HUES64 (cell line): Measurements from ENCODE around the gene AFF1.

Experiments
- H3K27ac ChIP-seq: 2 replicates; pipeline ENCODE4 v1.7.0; 2013; ENCODE audit warnings: low read depth, low read length, inconsistent platforms
- H3K27me3 ChIP-seq: 2 replicates; pipeline ENCODE4 v1.6.1; 2013; ENCODE audit warnings: mild to moderate bottlenecking, low read length; ENCODE audit not compliant: insufficient read depth
- H3K36me3 ChIP-seq: 2 replicates; pipeline ENCODE4 v1.6.1; 2013; ENCODE audit warnings: mild to moderate bottlenecking, low read length; ENCODE audit not compliant: insufficient read depth
- H3K4me1 ChIP-seq: 2 replicates; pipeline ENCODE4 v1.6.1; 2013; ENCODE audit warnings: mild to moderate bottlenecking, low read length, moderate library complexity; ENCODE audit not compliant: insufficient read depth
- H3K4me3 ChIP-seq: 2 replicates; pipeline ENCODE4 v1.5.1; 2013; ENCODE audit warnings: mild to moderate bottlenecking, low read length, moderate library complexity
- H3K9ac ChIP-seq: 2 replicates; pipeline ENCODE4 v1.6.1; 2013; ENCODE audit warnings: mild to moderate bottlenecking, low read depth, low read length
- H3K9me3 ChIP-seq: 2 replicates; pipeline ENCODE4 v1.6.1; 2013; ENCODE audit warnings: low read depth, low read length; ENCODE audit not compliant: insufficient read depth
- WGBS: fragments of 150-250, 120-280 bp; methylation state at CpG from one replicate; pipeline ENCODE4 v1.1.7; 2013; ENCODE audit warnings: missing lambda C conversion rate; 5-methylcytosine and 5-hydroxymethylcytosine counted together

Gene AFF1

GRCh38 chr4:87090305-87090704 lies 155.5 kb downstream of the AFF1 start:
- Histone ChIP-seq H3K36me3 (peaks cover 37% of the 10 kb centered on the region), H3K4me1 (0 out of 2 replicates have a peak, but pooled peaks cover 12% of the 10 kb centered on the region), H3K27me3 (no peaks in the 10 kb centered on the region), H3K9me3 (no peaks in the 10 kb centered on the region), H3K27ac (no peak overlapping the region), H3K9ac (no peak overlapping the region), H3K4me3 (no peak overlapping the region)
- WGBS = no CpG with 5 or more reads among the region's 3 CpGs

DNA sequence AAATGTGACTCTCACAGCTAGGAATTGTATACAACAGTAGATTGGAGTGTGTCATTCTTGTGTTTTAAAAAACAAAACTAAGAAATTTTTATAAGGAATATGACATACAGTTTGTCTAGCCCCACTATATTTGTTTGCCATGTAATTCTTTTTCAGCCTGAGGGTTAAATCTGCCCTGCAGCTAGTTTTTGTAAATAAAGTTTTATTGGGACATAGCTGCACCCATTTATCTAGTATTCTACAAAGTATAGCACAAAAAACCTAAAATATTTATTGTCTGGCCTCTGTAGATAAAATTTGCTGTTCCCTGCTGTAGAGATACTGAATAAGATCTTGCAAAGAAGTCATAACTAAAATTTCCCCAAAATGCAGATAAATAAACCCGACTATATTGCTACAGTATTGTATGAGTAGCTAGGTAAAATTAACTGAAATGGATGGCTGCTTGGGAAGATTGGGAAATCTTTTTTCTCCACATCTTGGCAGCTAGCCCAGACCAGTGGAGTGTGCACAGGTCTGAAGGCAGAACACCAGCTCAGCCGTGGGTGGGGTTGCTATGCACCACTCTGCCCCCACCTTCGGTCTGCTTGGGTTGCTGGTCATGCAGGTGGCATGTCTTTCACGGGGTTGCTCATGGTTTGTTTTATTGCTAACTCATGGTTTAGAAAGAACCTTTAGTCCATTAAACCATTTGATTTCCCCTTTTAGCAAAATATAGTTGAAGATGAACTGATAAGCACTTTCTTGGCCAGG lies 157.8 kb downstream of the AFF1 start:
- 96% methylated on average over 3 of the region's 4 CpGs for WGBS
- Histone ChIP-seq H3K9ac (no peak overlapping the region), H3K9me3 (no peaks in the 10 kb centered on the region), H3K4me3 (no peak overlapping the region), H3K4me1 (peaks cover 14% of the 10 kb centered on the region), H3K27me3 (no peaks in the 10 kb centered on the region), H3K36me3 (peaks cover 32% of the 10 kb centered on the region), H3K27ac (no peak overlapping the region)

DNA sequence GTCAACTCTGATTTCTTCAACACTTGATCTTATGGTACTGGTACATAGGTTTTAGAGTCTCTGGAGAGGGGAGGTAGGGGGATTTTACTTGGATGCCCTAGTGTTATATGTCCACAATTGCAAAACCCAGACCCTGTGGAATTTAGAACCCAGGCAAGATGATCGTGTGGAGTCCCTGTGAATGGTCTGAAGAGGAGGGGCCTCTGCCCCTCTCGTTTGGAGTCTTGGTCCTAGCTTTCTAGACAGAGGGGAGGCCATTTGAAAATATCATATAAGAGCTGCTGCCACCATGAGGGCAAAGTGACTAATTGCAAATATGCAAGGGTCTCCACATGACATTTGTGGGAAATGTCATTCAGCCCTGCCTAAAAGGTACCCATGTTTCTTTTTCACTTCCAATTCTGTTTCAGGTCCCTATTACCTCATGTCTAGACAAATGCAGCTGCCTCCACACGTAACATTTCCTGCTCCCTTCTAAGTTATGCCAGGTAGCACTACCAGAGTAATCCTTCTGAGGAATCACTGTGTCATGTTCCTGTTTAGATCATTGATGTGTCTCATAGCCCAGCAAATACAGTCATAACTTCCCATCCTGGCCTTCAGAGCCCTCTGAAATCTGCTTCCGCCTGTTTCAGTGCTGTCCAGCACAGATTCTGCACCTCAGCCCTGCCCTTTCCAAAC lies 158.8 kb downstream of the AFF1 start:
- Histone ChIP-seq H3K27ac (no peak overlapping the region), H3K27me3 (no peaks in the 10 kb centered on the region), H3K4me1 (peaks cover 14% of the 10 kb centered on the region), H3K36me3 (peaks cover 32% of the 10 kb centered on the region), H3K9me3 (no peaks in the 10 kb centered on the region), H3K9ac (no peak overlapping the region), H3K4me3 (no peak overlapping the region)
- WGBS = 58% methylated on average over 4 of the region's 4 CpGs

- Histone ChIP-seq H3K36me3 (peaks cover 22% of the 10 kb centered on the region), H3K4me1 (peaks cover 34% of the 10 kb centered on the region)
Observed at GRCh38 chr4:87097075-87097474, 162.3 kb downstream of the AFF1 start.

DNA sequence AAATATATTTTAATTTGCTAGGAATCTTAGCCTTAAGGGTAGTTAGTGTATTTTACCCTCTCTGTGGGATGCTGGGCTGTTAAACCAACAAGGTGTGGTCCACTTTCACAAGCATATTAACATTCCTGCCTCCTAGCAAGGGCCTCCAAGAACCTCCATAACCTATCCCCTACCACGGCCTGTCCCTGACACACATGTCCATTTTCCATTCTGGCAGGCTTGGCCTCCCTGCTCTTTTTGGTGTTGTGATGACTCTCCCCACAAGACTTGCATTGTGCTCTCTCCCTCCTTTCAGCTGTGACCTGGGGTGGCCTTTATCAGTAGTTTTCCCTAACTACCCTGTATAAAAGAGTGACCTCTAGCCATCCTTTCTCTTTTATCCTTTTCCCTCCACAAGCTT lies 165.4 kb downstream of the AFF1 start:
- 41% methylated on average over 1 of the region's 1 CpG for WGBS
- H3K27ac ChIP-seq = no peak overlapping the region

More at GRCh38 chr4:87097075-87097474, 162.3 kb downstream of the AFF1 start:
- Histone ChIP-seq H3K27me3 (no peaks in the 10 kb centered on the region), H3K27ac (peak overlapping the region; percentile 51; the same call in 1 of the 2 replicates), H3K9me3 (no peaks in the 10 kb centered on the region), H3K4me3 (no peak overlapping the region), H3K9ac (no peak overlapping the region)
- 36% methylated on average over 4 of the region's 4 CpGs for WGBS

GRCh38 chr4:87101543-87102199 lies 166.9 kb downstream of the AFF1 start:
- H3K4me1 ChIP-seq = peaks cover 33% of the 10 kb centered on the region
- 88% methylated on average over 7 of the region's 7 CpGs for WGBS
- H3K27me3 ChIP-seq = no peaks in the 10 kb centered on the region
- H3K9ac ChIP-seq = no peak overlapping the region
- no peak overlapping the region for H3K4me3 ChIP-seq
- H3K9me3 ChIP-seq = no peaks in the 10 kb centered on the region
- H3K36me3 ChIP-seq = peaks cover 21% of the 10 kb centered on the region
- H3K27ac ChIP-seq = no peak overlapping the region

More for the DNA sequence above, 165.4 kb downstream of the AFF1 start:
- H3K9me3 ChIP-seq = no peaks in the 10 kb centered on the region
- peaks cover 34% of the 10 kb centered on the region for H3K4me1 ChIP-seq
- H3K27me3 ChIP-seq = no peaks in the 10 kb centered on the region
- no peak overlapping the region for H3K4me3 ChIP-seq
- no peak overlapping the region for H3K9ac ChIP-seq
- H3K36me3 ChIP-seq = peaks cover 7% of the 10 kb centered on the region; the same call in 1 of the 2 replicates

- Histone ChIP-seq H3K4me1 (peaks cover 28% of the 10 kb centered on the region), H3K4me3 (no peak overlapping the region), H3K27me3 (no peaks in the 10 kb centered on the region), H3K36me3 (peaks cover 31% of the 10 kb centered on the region), H3K9me3 (no peaks in the 10 kb centered on the region), H3K27ac (no peak overlapping the region), H3K9ac (no peak overlapping the region)
- 100% methylated on average over 1 of the region's 1 CpG for WGBS
Observed at GRCh38 chr4:87103086-87103485, 168.3 kb downstream of the AFF1 start.

DNA sequence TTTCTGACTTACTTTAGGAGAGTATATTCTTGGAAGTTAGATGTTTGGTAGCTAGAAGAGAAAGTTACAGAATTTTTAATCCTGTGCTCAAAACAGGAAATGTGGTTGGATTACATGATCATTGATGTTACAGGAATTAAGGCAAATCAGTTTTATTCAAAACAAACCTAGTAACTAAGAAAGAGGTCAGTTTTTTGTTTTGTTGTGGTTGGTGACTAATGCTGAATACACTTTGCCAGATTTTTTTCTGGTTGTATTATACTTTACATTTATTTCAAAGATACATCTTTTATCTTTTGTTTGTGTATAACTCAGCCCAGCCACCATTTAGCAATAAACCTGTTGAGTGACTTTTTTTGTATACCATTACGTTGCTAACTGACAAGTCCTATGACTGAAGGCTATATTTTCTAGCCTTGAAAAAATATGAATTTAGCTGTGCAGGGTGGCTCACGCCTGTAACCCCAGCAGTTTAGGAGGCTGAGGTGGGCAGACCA lies 168.9 kb downstream of the AFF1 start:
- peaks cover 37% of the 10 kb centered on the region for H3K36me3 ChIP-seq
- H3K27me3 ChIP-seq = no peaks in the 10 kb centered on the region
- H3K9me3 ChIP-seq = no peaks in the 10 kb centered on the region
- peaks cover 27% of the 10 kb centered on the region for H3K4me1 ChIP-seq
- 85% methylated on average over 2 of the region's 2 CpGs for WGBS
- no peak overlapping the region for H3K4me3 ChIP-seq
- H3K27ac ChIP-seq = no peak overlapping the region
- H3K9ac ChIP-seq = no peak overlapping the region

- no peak overlapping the region for H3K9ac ChIP-seq
- H3K9me3 ChIP-seq = no peaks in the 10 kb centered on the region
- peaks cover 12% of the 10 kb centered on the region for H3K4me1 ChIP-seq
- H3K27me3 ChIP-seq = no peaks in the 10 kb centered on the region
- 95% methylated on average over 4 of the region's 5 CpGs for WGBS
- H3K27ac ChIP-seq = no peak overlapping the region
- H3K4me3 ChIP-seq = no peak overlapping the region
- peaks cover 52% of the 10 kb centered on the region for H3K36me3 ChIP-seq
Observed at GRCh38 chr4:87105101-87105845, 170.5 kb downstream of the AFF1 start.

DNA sequence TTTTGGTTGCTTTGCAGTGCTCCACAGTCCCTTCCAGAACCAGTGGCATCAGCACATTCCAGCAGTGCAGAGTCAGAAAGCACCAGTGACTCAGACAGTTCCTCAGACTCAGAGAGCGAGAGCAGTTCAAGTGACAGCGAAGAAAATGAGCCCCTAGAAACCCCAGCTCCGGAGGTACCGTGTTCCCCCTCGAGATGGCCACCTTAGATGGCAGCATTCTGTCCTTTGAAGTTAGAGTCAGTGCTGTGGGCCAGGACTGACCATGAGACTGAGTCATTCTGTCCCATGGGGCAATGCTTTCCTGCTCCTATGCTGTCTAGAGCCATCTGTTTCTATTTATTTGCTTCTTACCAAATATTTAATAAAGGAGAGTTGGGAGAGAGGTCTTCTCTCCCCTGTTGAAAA lies 173.3 kb downstream of the AFF1 start:
- 84% methylated on average over 5 of the region's 5 CpGs for WGBS
- H3K27me3 ChIP-seq = no peaks in the 10 kb centered on the region
- no peak overlapping the region for H3K4me3 ChIP-seq
- H3K9ac ChIP-seq = no peak overlapping the region
- no peak overlapping the region; the same call in 1 of the 2 replicates for H3K27ac ChIP-seq
- H3K36me3 ChIP-seq = peaks cover 68% of the 10 kb centered on the region
- peaks cover 7% of the 10 kb centered on the region; the same call in 1 of the 2 replicates for H3K4me1 ChIP-seq
- H3K9me3 ChIP-seq = no peaks in the 10 kb centered on the region
